Smooth muscle cell (in vitro differentiated cells): Measurements from ENCODE around the gene SUCNR1. TPM values are rescaled to one million over a fixed set of nuclear protein-coding genes. Genes with fewer than 3 reads are reported as not detected.
"Not testable (repeated sequence)": the region's sequence is repeated elsewhere in the genome, so short reads cannot be mapped to it uniquely, and the experiment has no call there.

ENCODE experiments used
- DNase-seq: peaks from one replicate; lab custom pipeline; 2025; ENCODE audit not compliant: unreplicated experiment; lab: John Stamatoyannopoulos, UW
- H2AFZ ChIP-seq: fragments of 200-600 bp; sonication (generic); 2 replicates; pipeline ENCODE4 v1.6.0; 2016; ENCODE audit warnings: antibody characterized with exemption, low read depth, mild to moderate bottlenecking
- H3F3A ChIP-seq: fragments of 200-600 bp; sonication (generic); 2 replicates; pipeline ENCODE4 v1.6.0; 2017; ENCODE audit warnings: antibody characterized with exemption, low read depth
- H3K27ac ChIP-seq: fragments of 200-600 bp; sonication (generic); 2 replicates; pipeline ENCODE4 v1.5.1; 2016; ENCODE audit warnings: low read depth, mild to moderate bottlenecking
- H3K27me3 ChIP-seq: fragments of 200-600 bp; sonication (generic); 2 replicates; pipeline ENCODE4 v1.6.1; 2016; ENCODE audit warnings: low read depth, mild to moderate bottlenecking
- H3K36me3 ChIP-seq: fragments of 200-600 bp; sonication (generic); 2 replicates; pipeline ENCODE4 v1.5.1; 2016; ENCODE audit warnings: low read depth
- H3K4me1 ChIP-seq: fragments of 200-600 bp; sonication (generic); 2 replicates; pipeline ENCODE4 v1.5.1; 2016; ENCODE audit warnings: low read depth
- H3K4me2 ChIP-seq: fragments of 200-600 bp; sonication (generic); 2 replicates; pipeline ENCODE4 v1.6.0; 2016; ENCODE audit warnings: mild to moderate bottlenecking
- H3K4me3 ChIP-seq: fragments of 200-600 bp; sonication (generic); 2 replicates; pipeline ENCODE4 v1.5.1; 2016; ENCODE audit warnings: mild to moderate bottlenecking
- H3K79me2 ChIP-seq: fragments of 200-600 bp; sonication (generic); 2 replicates; pipeline ENCODE4 v1.6.0; 2016; ENCODE audit warnings: low read depth, mild to moderate bottlenecking
- H3K9ac ChIP-seq: fragments of 200-600 bp; sonication (generic); 2 replicates; pipeline ENCODE4 v1.6.0; 2016; ENCODE audit warnings: low read depth
- H3K9me3 ChIP-seq: fragments of 200-600 bp; sonication (generic); replicated peaks from 2 replicates; pipeline ENCODE4 v1.5.1; 2016; ENCODE audit warnings: low read depth
- H4K20me1 ChIP-seq: fragments of 200-600 bp; sonication (generic); 2 replicates; pipeline ENCODE4 v1.6.0; 2016; ENCODE audit warnings: low read depth
- CTCF ChIP-seq: fragments of 200-600 bp; sonication (generic); IDR thresholded peaks from 2 replicates; pipeline ENCODE4 v1.5.1; 2017; ENCODE audit warnings: borderline replicate concordance, mild to moderate bottlenecking, antibody characterized with exemption; ENCODE audit not compliant: insufficient read depth, poor library complexity, severe bottlenecking
- WGBS: methylation state at CpG from one replicate; pipeline ENCODE4 v1.1.7; 2016; ENCODE audit warnings: low lambda C conversion rate; 5-methylcytosine and 5-hydroxymethylcytosine counted together
- polyA plus RNA-seq: library from polyadenylated mRNA; unstranded; fragments of >200 nt; fragmentation: Nextera tagmentation; extraction: Ambion mirVana; gene quantifications from 2 replicates; pipeline ENCODE4 v1.2.1, GENCODE V29; 2016
- total RNA-seq: library from RNA; depleted of rRNA; stranded (reverse); fragments of >200 nt; gene quantifications from 2 replicates; pipeline ENCODE4 v1.2.3, GENCODE V29; 2014

The SUCNR1 gene
- total and polyA plus RNA-seq, 2 experiments from 2014 or later: not detected

DNA sequence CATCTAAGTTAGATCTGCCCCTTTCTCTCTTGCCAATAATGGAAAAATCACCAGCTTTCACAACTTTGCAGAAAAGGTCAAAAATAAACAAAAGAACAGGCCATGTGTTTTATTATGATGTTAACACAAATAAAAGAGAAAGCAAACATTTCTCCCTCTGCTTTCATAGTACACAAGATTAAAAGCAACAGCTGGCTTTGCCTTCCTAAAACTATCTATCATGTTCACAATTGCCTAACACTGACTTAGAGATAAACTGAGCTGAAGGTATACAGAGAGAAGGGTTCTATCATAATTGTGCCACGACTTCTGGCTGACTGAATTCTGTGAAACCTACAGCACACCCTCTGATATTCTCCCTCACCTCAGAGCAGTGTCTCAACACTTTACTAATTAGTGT lies 30.2 kb upstream of the SUCNR1 start:
- H4K20me1 ChIP-seq: no peaks in the 10 kb centered on the region
- H3K4me2 ChIP-seq: no peak overlapping the region
- no peak for DNase-seq
- H3F3A ChIP-seq: no peaks in the 10 kb centered on the region
- no peaks in the 10 kb centered on the region for H3K9me3 ChIP-seq
- H3K4me3 ChIP-seq: no peak overlapping the region
- H3K27me3 ChIP-seq: no peaks in the 10 kb centered on the region
- H3K36me3 ChIP-seq: no peaks in the 10 kb centered on the region
- TF ChIP-seq CTCF: no peak
- 48% methylated on average over 1 of the region's 1 CpG for WGBS
- H3K79me2 ChIP-seq: no peaks in the 10 kb centered on the region
- H3K27ac ChIP-seq: no peak overlapping the region
- peak overlapping the region; percentile 87 for H2AFZ ChIP-seq
- H3K9ac ChIP-seq: no peak overlapping the region
- H3K4me1 ChIP-seq: peaks cover 3% of the 10 kb centered on the region

DNA sequence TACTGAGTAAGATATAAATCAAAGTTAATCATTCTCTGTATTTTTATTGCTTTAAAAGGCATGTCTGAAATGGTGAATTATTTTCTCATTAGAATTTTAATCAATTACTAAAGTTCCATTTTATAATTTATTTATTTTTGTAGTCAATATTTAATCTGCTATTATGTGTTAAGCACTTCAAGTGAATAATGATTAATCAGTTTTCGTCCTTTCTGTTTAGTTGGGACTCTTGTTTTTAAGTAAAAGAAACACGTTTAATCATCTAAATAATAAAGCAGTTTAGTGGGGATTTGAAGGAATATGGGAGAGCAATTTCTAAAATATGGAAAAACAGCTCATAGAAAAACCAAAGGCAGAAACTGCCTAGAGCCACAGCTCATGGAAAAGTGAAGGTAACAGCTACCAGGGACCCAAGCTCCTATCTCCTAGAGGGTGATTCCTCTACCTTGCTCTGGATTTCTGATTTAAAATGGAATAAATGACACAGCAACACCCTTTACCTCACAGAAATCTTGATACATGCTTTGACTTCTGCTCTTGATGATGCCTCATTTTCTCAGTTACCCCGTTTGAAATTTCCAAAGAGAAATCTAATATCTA lies 28.0 kb upstream of the SUCNR1 start:
- Histone ChIP-seq H3K4me1 (no peaks in the 10 kb centered on the region), H3K9me3 (no peaks in the 10 kb centered on the region), H4K20me1 (no peaks in the 10 kb centered on the region), H3K79me2 (no peaks in the 10 kb centered on the region), H2AFZ (no peak overlapping the region), H3F3A (no peaks in the 10 kb centered on the region), H3K27ac (no peak overlapping the region), H3K36me3 (no peaks in the 10 kb centered on the region), H3K27me3 (no peaks in the 10 kb centered on the region), H3K9ac (no peak overlapping the region), H3K4me2 (no peak overlapping the region), H3K4me3 (no peak overlapping the region)
- no peak for TF ChIP-seq CTCF
- WGBS: 74% methylated on average over 3 of the region's 3 CpGs
- DNase-seq: no peak

DNA sequence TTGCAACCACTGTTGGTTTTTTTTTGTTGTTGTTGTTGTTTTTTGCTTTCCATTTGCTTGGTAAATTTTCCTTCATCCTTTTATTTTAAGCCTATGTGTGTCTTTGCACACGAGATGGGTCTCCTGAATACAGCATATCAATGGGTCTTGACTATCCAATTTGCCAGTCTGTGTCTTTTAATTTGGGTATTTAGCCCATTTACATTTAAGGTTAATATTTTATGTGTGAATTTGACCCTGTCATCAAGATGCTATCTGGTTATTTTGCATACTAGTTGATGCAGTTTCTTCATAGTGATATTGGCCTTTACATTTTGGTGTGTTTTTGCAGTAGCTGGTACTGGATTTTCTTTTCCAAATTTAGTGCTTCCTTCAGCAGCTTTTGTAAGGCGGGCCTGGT lies 23.4 kb upstream of the SUCNR1 start:
- H3K4me1 ChIP-seq, H3K4me3 ChIP-seq, H3K27ac ChIP-seq, H2AFZ ChIP-seq, H3K36me3 ChIP-seq, H3F3A ChIP-seq, H3K27me3 ChIP-seq, H3K9me3 ChIP-seq, H3K4me2 ChIP-seq, H3K9ac ChIP-seq, DNase-seq, H3K79me2 ChIP-seq, H4K20me1 ChIP-seq: not testable (repeated sequence)
- WGBS: 94% methylated on average over 2 of the region's 2 CpGs

DNA sequence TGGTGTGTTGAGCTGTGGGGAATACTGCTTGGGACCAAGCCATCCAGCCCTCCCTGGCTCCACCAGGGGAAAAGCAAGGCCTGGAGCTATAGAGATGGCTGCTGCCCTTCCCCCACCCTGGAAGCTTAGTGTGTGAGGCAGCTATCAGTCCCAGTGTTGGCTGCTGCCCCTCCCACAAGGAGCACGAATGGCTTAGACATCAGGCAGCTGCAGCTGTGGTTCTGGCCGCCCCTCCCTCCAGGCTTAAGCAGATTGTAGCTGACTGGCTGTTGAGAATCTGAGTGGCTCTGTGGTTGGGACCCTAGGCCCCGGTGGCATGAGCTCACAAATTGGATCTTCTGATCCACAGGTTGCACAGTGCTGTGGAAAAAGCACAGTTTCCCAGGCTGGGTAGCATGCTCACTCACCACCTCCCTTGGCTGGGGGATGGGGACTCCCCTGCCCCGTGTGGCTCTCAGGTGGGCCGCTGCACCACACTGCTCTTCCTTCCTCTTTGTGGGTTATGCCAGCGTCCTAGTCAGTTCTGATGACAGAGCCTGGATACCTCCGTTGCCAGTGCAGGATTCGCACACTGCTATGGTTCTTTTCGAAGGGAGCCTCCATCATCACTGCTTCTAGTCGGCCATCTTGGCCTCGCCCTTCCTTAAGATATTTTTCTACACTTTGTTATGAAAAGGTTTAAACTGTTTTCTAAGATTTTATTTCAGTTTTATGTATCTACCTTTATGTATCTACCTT lies 21.2 kb upstream of the SUCNR1 start:
- Histone ChIP-seq H4K20me1 (no peaks in the 10 kb centered on the region), H3K9ac (no peak overlapping the region), H3K4me2 (no peak overlapping the region), H3K4me3 (no peak overlapping the region), H2AFZ (no peak overlapping the region), H3K79me2 (no peaks in the 10 kb centered on the region), H3F3A (no peaks in the 10 kb centered on the region), H3K27ac (no peak overlapping the region), H3K9me3 (no peaks in the 10 kb centered on the region), H3K36me3 (no peaks in the 10 kb centered on the region), H3K27me3 (no peaks in the 10 kb centered on the region), H3K4me1 (no peaks in the 10 kb centered on the region)
- TF ChIP-seq CTCF: no peak
- no peak for DNase-seq
- WGBS: 96% methylated on average over 11 of the region's 11 CpGs
